SIG-M5 treated with dmso at 0.1 percent for 504 hours (cell line): ENCODE results near the gene DNAH8.

ENCODE experiments used
- DNase-seq: peaks from one replicate; lab custom pipeline; 2025; ENCODE audit not compliant: unreplicated experiment; lab: John Stamatoyannopoulos, UW

DNAH8 gene, protein sequence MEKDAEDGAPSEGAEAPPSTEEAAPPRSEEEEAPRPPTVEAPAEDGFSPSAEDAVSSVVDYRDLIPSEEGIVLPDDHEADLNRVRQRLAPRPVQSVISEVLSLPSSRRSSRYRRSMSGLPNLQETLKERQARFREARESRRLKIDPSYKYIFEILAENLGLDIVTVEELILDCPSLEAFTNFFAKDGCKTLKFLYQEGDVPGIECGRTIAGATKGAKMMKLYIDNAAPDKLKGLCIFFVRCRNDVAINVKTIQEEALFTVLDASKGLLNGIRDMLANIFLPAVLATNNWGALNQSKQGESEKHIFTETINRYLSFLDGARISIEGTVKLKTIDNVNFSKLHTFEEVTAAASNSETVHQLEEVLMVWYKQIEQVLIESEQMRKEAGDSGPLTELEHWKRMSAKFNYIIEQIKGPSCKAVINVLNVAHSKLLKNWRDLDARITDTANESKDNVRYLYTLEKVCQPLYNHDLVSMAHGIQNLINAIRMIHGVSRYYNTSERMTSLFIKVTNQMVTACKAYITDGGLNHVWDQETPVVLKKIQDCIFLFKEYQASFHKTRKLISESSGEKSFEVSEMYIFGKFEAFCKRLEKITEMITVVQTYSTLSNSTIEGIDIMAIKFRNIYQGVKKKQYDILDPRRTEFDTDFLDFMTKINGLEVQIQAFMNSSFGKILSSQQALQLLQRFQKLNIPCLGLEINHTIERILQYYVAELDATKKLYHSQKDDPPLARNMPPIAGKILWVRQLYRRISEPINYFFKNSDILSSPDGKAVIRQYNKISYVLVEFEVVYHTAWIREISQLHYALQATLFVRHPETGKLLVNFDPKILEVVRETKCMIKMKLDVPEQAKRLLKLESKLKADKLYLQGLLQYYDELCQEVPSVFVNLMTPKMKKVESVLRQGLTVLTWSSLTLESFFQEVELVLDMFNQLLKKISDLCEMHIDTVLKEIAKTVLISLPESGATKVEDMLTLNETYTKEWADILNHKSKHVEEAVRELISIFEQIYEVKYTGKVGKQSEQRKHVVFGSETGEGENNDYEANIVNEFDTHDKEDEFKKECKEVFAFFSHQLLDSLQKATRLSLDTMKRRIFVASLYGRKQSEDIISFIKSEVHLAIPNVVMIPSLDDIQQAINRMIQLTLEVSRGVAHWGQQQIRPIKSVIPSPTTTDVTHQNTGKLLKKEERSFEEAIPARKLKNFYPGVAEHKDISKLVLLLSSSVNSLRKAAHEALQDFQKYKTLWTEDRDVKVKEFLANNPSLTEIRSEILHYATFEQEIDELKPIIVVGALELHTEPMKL (N-terminal part only)

DNA sequence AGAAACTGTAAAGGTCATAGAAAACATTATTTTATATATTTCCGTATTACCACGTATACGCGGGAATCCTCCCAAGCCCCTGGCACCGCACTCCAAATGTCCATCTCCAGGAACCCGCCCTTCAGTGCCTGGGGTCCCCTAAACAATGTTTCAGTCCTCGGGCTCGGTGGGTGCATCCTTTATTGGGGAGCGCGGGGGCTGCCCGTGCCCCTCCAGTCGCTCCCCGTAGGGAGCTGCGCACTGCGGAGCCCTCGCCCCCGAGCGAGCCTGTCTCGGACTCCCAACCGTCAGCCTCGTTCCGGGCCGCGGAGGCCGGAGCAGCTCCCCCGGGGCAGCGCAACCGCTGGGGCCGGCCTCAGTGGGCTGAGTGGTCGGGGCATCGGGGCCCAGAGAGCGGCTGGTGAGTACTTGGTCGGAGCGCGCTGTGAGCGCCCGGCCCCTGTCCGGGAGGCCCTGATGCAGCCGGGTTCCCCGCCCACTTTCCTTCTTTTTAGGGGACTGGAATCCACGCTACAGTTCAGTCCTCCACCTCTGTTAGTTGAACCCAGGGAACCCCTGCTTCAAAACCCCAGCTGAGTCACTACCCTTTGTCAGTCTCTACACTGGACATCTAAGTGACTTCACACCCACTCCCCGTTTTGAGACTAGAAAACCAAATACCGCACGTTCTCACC, at the start of gene DNAH8:
Gene DNAH8 (plus strand): TSS at position 296 of the 674 bp plus-strand sequence. CDS start 7,499 bp downstream, outside the sequence.
- no peak for DNase-seq

DNA sequence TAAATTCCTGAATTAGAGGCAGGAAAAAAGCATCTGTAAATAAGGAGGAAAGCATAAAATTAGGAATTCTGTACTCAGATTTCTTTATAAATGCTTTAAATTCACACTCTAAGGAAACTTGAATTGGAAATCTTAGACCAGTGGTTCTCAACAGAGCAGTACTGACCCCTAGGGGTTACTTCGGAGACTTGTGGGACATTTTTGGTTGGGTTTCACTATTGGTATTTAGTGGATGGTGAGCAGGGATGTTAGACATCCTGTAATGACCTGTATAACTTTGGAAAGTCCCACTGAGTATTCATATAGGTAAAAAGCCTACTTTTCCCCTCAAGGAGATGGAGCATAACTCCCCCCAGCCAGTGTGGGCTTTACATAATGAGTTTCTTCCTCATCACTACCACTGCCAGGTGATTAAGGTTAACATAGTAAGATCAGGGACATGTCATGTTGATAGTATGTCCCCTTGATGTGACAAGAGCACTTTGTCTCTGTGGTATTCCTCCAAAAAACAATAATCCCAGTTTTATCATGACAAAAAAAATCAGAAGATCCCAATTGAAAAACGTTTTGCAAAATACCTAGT, 43.1 kb upstream of the DNAH8 start:
- DNase-seq = peak; percentile 44

DNA sequence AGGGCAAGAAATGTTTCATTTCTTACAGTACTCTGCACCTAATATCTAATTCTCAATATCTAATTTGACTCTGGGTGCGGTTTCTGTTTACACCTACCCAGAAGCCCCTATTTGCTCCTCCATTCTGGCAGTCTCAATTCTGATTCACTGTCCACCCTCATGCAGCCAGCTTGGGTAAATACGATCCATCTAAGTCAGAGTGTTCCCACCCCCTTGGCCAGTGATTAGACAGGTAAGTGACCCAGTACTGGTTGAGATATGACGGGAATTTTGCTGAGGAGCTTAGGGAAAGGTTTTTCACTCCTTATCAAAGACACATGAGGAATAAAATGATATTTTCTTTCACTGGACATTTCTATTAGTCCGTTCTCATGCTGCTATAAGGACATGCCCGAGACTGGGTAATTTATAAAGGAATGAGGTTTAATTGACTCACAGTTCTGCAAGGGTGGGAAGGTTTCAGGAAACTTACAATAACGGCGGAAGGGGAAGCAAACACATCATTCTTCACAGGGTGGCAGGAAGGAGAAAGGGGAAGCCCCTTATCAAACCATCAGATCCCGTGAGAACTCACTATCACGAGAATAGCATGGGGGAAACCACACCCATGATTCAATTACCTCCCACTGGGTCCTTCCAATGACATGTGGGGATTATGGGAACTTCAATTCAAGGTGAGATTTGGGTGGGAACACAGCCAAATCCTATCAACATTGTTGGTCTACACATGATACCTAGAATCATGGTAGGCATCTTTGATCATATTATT, 41.5 kb upstream of the DNAH8 start:
- DNase-seq = no peak

DNA sequence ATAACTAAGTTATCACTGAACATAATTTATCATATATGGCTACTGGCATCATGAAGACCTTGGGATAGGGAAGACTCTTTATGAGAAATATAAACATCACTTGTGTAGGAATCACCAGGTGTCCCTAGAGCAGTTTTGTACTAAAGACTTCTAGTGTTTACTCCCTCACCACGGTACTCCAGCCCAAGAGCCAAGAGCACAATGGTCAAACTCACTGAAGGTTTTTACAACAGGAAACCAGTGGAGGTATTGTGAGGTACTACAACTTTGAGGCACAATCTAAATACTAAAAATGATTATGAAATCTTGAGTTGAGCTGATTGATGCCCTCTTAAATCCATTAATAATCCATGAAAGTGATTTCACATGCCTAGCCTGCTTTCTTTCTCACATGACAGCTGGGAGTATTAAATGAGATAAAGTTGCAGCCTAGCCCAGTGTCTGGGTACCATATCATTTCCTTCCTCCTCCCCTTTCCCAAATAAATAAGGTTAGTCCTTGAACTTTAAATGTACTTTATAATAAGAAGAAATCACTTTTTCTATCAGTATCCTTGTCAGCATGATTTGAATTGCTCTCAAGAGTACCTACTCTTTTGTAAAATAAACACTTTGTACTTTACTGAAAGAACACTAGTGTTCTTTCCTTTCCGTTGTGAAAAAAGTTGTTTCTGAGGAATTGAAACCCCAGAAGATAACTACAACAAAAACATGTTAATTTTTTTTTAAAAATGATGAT, 38.7 kb upstream of the DNAH8 start:
- DNase-seq = no peak

DNA sequence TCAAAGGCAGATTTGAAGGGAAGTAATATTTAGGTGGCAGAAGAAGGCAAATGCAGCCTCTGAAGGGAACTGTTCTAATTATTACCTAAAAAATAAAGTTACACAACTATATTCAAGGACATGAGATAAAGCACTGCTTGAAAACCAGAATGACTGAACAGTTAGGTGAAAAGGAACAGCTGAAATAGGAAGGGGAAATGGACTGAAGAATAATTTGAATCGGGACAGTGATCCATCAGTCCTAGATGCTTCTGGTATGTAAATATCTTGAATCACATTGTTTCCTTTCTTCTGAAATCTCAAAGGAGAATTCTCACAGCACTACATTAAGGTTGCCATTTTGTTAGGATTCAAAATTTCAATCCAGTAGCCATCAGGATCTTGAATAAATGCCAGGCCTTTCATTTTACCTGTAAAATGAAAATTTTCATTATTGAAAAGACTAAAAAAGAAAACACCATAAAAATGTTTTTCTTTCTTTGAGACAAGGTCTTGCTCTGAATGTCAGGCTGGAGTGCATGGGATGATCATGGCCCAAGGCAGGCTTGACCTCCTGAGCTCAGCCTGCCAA, 38.1 kb upstream of the DNAH8 start:
- DNase-seq = no peak

DNA sequence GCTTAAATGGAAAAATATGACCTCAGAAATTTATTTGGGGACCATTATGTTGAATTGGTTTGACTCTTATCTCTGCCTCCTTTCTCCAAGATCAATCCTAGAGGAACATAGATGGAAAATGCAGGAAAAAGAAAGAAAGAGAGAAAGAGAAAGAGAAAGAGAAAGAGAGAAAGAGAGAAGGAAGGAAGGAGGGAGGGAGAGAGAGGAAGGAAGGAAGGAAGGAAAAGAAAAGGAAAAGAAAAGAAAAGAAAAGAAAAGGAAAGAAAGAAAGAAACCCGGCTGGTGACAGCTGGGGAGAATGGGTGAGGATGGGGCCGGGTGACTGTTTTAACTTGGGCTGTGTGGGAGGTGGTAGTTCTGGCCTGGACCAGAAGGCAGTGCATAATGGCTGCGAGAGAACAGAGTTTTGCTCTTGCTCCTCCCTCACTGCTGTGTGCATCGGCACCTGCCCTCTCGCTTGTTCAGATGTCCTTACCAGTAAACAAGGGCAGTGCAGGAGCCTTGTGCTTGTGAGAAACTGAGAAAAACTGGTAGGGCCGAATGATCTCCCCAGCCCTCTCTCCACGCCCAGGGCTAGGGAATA, 36.8 kb upstream of the DNAH8 start:
- no peak for DNase-seq

DNA sequence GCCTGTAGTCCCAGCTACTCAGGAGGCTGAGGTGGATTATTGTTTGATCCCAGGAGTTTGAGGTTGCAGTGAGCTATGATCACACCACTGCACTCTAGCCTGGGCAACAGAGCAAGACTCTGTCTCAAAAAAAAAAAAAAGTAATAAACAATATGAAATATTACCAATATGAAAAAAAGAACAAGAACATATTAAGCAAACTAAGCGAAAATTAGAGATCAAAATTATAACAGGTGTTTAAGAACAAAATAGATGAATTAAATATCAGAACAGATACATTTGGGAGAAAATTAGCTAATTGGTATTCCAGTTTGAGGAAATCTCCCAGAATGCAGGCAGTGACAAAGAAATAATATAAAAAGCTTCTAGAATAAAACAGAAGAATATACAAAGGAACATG, 35.4 kb upstream of the DNAH8 start:
- DNase-seq = no peak

DNA sequence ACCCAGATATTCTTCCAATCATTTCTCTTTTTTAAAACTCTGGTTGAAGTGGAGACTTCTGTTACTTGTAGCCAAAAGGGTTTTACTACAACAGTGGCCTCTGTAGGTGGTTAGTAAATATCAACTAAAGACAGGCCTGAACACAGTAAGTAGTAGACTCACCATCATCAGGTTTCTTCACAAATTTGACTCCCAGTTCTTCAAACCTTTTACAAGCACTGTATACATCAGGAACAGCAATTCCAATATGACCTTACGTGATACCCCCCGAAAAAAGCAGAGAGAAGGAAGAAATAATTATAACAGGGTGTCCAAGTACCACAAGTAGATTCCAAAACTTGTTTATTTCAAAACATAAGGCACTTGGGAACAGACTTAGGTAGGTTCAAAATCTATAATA, 33.3 kb upstream of the DNAH8 start:
- peak; percentile 28 for DNase-seq

DNA sequence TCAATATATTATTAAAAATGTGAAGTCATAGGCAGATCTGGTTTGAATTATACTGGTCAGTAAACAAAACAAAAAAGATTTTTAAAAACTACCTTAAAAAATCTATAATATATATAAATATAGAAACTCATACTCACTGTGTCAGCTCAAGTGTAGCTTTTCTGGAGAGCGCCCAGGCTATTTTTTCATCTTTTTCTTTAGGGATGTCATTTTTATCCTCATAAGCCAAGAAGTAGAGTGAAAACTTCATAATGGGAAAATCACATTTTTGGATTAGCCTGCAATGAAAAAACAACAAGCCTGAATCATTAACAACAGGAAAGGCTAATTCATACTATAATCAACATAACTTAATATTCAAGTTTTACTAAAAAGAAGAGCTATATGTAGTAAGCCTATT, 30.9 kb upstream of the DNAH8 start:
- DNase-seq = no peak

DNA sequence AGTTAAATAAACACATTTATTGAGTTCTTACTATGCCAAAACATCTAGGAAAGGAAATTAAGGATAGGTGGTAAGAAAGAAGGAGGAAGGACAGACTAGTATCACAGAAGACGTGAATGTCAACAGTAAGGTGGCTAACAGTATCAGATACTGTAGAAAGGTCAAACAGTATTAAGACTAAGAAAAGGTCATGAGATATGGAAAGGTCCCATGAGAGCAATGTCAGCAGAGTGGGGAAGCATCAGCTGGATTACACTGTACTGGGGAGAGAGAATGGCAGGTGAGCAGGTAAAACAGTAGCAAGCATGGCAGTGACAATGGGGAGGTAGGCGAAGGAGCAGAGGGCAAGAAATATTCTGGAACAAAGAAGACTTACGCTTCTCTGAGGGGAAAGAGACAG, 30.2 kb upstream of the DNAH8 start:
- no peak for DNase-seq

DNA sequence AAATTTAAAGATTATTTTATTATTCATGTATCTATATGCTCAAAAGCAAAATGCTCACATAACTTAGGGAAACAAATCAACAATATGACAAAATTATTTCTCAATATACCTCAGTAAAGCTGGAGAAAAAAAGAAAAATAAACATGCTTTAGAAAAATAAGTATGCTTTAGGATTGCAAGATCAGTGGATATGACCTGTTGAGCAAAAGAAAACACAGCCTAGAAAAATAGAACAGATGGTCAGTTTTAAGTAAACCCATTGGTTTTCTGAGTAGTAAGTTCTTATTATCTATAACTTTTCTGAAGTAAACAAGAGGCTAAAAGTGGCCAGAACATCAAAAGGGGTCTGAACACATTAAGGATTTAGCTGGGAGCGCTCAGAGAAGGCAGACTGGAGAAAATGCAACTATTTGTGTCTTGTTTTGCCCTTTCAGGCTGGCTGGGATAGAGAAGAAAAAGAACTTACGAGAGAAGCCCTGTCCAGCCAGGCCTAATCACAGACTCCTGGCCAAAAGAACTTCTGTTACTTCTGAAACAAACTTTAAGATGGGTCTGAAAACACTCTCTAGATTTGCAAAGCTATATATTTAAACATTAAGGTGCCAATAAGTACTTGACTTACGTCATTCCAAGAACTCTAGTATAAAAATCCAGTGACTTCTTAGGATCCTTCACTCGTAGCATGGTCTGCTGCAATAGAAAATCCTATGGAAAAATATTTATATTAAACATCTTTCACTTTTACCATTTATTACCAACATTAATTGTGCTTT, 28.7 kb upstream of the DNAH8 start:
- no peak for DNase-seq

DNA sequence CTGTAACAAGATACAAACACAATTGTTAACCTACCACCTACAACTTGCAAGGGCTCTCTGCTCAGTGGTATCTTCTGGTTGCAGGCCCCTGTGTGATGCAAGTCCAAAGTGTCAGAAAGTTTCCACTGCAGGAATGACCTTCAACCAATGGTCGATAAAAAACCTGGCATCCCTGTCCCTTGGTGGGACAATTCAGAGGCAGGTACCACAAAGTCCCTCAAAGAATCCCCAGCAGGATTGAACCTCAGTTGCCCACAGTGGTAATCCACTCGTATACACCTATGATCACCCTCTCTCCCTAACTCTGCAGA, 28.1 kb upstream of the DNAH8 start:
- no peak for DNase-seq

DNA sequence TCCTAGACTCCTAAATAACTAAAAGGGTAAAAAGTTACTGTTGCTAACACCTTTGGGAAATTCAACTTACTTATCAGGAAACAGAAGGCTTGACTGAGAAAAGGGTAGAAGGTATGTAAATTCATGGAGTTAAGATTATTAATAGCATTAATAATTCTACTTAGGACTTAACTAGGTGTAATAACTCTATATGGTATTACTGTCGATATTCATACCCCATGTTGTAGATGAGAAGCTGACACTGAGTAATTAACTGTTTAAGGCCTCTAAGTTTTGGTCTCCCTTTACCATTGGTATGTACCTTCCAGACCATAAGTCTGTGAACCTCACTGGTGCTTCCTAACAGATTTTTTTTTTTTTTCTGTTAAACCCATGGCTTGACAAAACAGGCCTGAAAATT, 27.6 kb upstream of the DNAH8 start:
- DNase-seq = no peak

DNA sequence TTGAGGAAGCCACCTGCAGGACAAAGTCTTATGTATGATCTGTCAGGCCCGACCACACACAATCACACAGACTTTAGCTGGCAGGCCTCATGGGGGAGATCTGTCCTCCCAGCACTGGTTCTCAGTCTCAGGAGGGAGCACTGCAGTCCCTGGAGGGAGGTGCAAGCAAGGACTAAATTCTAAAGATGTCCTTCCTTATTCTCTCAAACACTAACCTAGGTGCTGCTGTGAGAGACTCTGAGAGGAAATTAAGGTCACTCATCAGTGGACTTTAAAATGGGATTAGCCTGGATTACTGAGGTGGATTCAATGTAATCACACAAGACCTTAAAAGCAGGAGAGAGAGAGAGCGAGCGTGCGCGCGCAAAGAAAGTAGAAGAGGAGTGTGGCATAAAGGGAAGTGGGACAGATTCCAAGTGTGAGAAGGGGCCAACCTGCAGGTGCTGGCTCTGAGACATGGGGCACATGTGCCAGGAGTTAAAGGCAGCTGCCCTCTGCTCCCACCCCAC, 26.5 kb upstream of the DNAH8 start:
- DNase-seq = no peak

DNA sequence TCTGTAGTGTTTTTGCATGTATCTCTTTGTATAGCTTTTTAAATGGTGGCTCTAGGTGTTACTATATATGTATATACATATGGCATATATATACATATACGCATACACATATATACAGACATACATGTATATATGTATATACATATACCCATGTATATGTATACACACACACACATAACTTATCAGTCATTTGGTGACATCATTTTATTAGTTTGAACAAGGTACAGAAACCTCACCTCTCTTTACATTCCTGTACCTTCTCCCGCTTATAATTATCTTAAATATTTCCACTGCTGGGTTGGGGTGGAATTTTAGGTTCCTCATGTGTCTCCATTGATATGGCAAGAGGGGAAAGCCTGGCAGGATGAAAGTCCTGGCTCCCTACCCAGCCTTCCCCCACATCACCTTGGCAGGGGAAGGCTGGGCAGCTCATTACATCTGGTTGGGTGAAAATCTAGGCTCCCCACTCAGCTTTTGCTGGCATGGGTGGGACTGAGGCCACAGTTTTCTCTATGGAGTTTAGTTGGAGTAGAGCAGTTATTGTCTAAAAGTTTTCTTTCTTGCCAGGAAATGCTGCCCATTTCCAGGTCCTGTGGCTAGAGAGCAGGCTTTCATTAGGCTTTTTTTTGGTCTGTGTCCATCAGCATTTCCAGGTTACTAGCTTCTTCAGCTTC, 19.7 kb upstream of the DNAH8 start:
- DNase-seq = no peak

DNA sequence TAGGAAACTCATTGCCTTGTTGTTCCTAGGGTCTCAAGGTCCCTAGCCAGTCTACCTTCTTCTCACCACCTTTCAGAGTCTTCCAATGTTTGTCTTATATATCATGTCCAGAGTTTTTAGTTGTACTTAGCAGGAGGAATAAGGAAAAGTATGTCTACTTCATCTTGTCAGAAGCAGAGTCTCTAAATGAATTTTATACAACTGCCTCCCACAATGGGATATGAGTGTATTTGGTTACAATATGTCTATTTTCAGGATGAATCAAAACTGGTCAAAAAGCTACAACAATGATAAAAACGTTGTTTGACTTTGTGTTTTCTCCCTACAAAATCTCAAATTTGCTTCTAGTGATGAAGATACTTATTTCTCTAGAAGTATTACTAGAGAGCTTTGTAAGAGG, 19.2 kb upstream of the DNAH8 start:
- DNase-seq = no peak

DNA sequence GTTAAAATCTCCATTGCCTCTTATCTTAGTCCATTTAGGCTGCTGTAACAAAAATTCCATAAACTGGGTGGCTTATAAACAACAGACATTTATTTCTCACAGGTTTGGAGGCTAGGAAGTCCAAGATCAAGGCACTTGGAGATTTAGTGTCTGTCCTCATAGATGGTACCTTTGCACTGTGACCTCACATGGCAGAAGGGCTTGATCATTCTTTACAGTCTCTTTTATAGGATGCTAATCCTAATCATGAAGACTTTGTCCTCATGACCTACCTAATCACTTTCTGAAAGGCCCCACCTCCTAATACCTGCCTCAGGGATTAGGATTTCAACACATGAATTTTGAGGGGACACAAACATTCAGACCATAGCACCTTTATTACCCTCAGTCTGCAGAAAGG, 18.8 kb upstream of the DNAH8 start:
- no peak for DNase-seq
